ENCODE data around the gene PKP4. TPM values are rescaled to one million over a fixed set of nuclear protein-coding genes. Genes with fewer than 3 reads are reported as not detected.

PKP4 gene
- total RNA-seq, 2 experiments from 2014 or later, result 68.7 to 73.2 TPM

- no peak for TF ChIP-seq CTCF (conservative IDR thresholded peaks at IDR 0.05; ENCODE audit: low read length)
- TF ChIP-seq EZH2phosphoT487 (IDR thresholded peaks at IDR 0.05; ENCODE audit: borderline replicate concordance, low read depth, low read length), result no peak
- no peaks in the 10 kb centered on the region for H3K9me2 ChIP-seq (ENCODE audit: insufficient read depth, low read length)
- ChIA-PET CTCF (ENCODE audit: unreplicated experiment) (no interaction called here), POLR2A (interaction anchor here (0.6 to 1.7 kb wide), 5 partner anchors 11 to 35 kb away, joined by 3 to 6 read pairs (median 4); no protein-coding TSS in a partner anchor)
- no TSS peak for BruUV-seq (replicated peaks)
- H3K4me3 ChIP-seq (ENCODE audit: low read depth, low read length, poor library complexity, severe bottlenecking), result no peak overlapping the region
- no peak for DNase-seq (ENCODE audit: low spot score)
- no peak overlapping the region for H3K27ac ChIP-seq (ENCODE audit: low read depth, low read length, poor library complexity, severe bottlenecking)
- intact Hi-C loops (cut with micrococcal nuclease; ENCODE audit: unreplicated experiment), result no loop called here
- no peaks in the 10 kb centered on the region for H4K20me1 ChIP-seq (ENCODE audit: insufficient read depth, low read length)
- H3K4me2 ChIP-seq (ENCODE audit: low read length), result no peak overlapping the region
- no peaks in the 10 kb centered on the region for H3K36me3 ChIP-seq (ENCODE audit: insufficient read depth, low read length)
- 0 out of 2 replicates have a peak, but pooled peaks cover 3% of the 10 kb centered on the region for H3K79me2 ChIP-seq (ENCODE audit: insufficient read depth, low read depth, low read length)
- no peak overlapping the region for H2AFZ ChIP-seq (ENCODE audit: low read length)
- no peaks in the 10 kb centered on the region for H3K4me1 ChIP-seq (ENCODE audit: insufficient read depth, low read length, poor library complexity, severe bottlenecking)
- no peaks in the 10 kb centered on the region for H3K9me3 ChIP-seq (ENCODE audit: low read length)
These were observed 48.7 kb downstream of the PKP4 start for GRCh38 chr2:158505448-158505934.

- ChIA-PET POLR2A (interaction anchor here (0.6 to 0.8 kb wide), 2 partner anchors 44 to 50 kb away, joined by 3 read pairs; partner anchors contain the start of genes CCDC148 and PKP4), CTCF (ENCODE audit: unreplicated experiment) (no interaction called here)
- no peak for TF ChIP-seq CTCF (conservative IDR thresholded peaks at IDR 0.05; ENCODE audit: low read length)
- TF ChIP-seq EZH2phosphoT487 (IDR thresholded peaks at IDR 0.05; ENCODE audit: borderline replicate concordance, low read depth, low read length), result no peak
- Histone ChIP-seq H2AFZ (ENCODE audit: low read length) (no peak overlapping the region), H4K20me1 (ENCODE audit: insufficient read depth, low read length) (no peaks in the 10 kb centered on the region), H3K4me2 (ENCODE audit: low read length) (no peak overlapping the region), H3K27ac (ENCODE audit: low read depth, low read length, poor library complexity, severe bottlenecking) (no peak overlapping the region), H3K9me2 (ENCODE audit: insufficient read depth, low read length) (no peaks in the 10 kb centered on the region), H3K4me1 (ENCODE audit: insufficient read depth, low read length, poor library complexity, severe bottlenecking) (no peaks in the 10 kb centered on the region), H3K79me2 (ENCODE audit: insufficient read depth, low read depth, low read length) (0 out of 2 replicates have a peak, but pooled peaks cover 3% of the 10 kb centered on the region), H3K9me3 (ENCODE audit: low read length) (no peaks in the 10 kb centered on the region), H3K36me3 (ENCODE audit: insufficient read depth, low read length) (no peaks in the 10 kb centered on the region), H3K4me3 (ENCODE audit: low read depth, low read length, poor library complexity, severe bottlenecking) (no peak overlapping the region)
- intact Hi-C loops (cut with micrococcal nuclease; ENCODE audit: unreplicated experiment), result no loop called here
- no peak for DNase-seq (ENCODE audit: low spot score)
- no TSS peak for BruUV-seq (replicated peaks)
These were observed 50.4 kb downstream of the PKP4 start for GRCh38 chr2:158507141-158507540.

- TF ChIP-seq CTCF (conservative IDR thresholded peaks at IDR 0.05; ENCODE audit: low read length) (no peak), EZH2phosphoT487 (IDR thresholded peaks at IDR 0.05; ENCODE audit: borderline replicate concordance, low read depth, low read length) (no peak)
- intact Hi-C loops (cut with micrococcal nuclease; ENCODE audit: unreplicated experiment), result no loop called here
- CTCF ChIA-PET (ENCODE audit: unreplicated experiment), result no interaction called here
- Histone ChIP-seq H3K4me3 (ENCODE audit: low read depth, low read length, poor library complexity, severe bottlenecking) (no peak overlapping the region), H3K9me3 (ENCODE audit: low read length) (no peaks in the 10 kb centered on the region), H3K27ac (ENCODE audit: low read depth, low read length, poor library complexity, severe bottlenecking) (no peak overlapping the region), H4K20me1 (ENCODE audit: insufficient read depth, low read length) (no peaks in the 10 kb centered on the region), H3K9me2 (ENCODE audit: insufficient read depth, low read length) (no peaks in the 10 kb centered on the region), H3K4me2 (ENCODE audit: low read length) (no peak overlapping the region), H3K79me2 (ENCODE audit: insufficient read depth, low read depth, low read length) (0 out of 2 replicates have a peak, but pooled peaks cover 3% of the 10 kb centered on the region), H3K36me3 (ENCODE audit: insufficient read depth, low read length) (no peaks in the 10 kb centered on the region), H3K4me1 (ENCODE audit: insufficient read depth, low read length, poor library complexity, severe bottlenecking) (no peaks in the 10 kb centered on the region), H2AFZ (ENCODE audit: low read length) (no peak overlapping the region)
- POLR2A ChIA-PET, result interaction anchor here (0.6 to 0.8 kb wide), 2 partner anchors 45 to 51 kb away, joined by 3 read pairs; partner anchors contain the start of genes CCDC148 and PKP4
- DNase-seq (ENCODE audit: low spot score), result no peak
- BruUV-seq (replicated peaks), result no TSS peak
These were observed 50.9 kb downstream of the PKP4 start for GRCh38 chr2:158507679-158508078.

Measured in OCI-LY7 (cell line).